T-helper 1 cell treated with Interleukin-12 subunit alpha and Interleukin-12 subunit beta and Interleukin-4 antibody, amounts not matched to agents 30 ng/mL and 1 ng/mL, for 36 hours (primary cell): ENCODE results near the gene DLK1. TPM values are rescaled to one million over a fixed set of nuclear protein-coding genes. Genes with fewer than 3 reads are reported as not detected.

Source experiments
- intact Hi-C: fragments of 100-400 bp; cut with micrococcal nuclease; formaldehyde crosslinking; loops from one replicate; pipeline ENCODE4 v1.15.1; 2024
- total RNA-seq: library from RNA; stranded (reverse); gene quantifications from 2 replicates; pipeline ENCODE4 v1.2.3, GENCODE V29; 2022

The DLK1 gene
- total RNA-seq, 1 donor from 2014 or later, result not detected

DNA sequence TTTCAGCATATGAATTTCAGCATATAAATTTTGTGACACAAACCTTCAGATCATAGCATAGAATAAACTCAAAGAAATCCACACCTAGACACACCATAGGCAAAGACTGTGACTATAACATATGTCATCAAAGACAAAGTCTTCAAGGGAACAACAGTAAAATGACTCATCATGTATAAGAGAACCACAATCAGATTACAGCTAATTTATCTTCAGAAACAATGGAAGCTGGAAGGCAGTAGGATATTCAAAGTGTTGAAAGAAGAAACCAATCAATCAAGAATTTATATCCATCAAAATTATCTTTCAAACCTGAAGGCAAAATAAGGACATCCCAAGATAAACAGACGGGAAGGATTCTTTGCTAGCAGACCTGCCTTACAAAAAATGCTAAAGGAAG is 29.0 kb downstream of the DLK1 start:
- intact Hi-C loops, result no loop called here

DNA sequence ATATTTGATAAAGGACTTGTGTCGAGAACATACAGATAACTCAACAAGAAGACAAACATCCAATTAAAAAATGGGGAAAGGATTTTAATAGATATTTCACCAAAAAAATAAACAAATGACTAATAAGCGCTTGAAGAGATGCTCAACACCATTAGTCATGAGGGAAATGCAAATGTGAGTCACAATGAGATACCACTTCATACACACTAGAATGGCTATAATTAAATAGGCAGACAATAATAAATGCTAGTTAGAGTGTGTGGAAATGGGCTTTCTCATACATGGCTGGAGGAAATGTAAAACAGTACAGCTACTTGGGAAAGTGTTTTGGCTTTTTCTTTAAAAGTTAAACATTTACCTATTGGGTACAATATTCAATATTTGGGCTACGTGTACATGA is 34.8 kb downstream of the DLK1 start:
- intact Hi-C loops, result no loop called here

DNA sequence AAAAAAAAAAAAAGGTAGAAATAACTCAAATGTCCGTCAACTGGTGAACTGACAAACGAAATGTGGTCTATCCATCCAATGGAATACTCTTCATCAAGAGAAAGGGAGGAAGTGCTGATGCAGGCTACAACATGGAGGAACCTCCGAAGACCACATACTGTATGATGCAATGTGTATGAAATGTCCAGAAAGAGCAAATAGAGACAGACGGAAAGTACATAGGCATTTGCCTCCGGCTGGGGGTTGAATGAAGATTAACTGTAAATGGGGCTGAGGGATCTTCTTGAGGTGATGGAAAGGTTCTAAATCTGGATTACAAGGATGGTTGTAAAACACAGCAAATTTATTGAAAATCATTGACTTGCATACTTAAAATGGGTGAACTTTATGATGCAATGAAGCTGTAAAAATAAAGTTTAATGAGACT is 35.4 kb downstream of the DLK1 start:
- intact Hi-C loops, result no loop called here

DNA sequence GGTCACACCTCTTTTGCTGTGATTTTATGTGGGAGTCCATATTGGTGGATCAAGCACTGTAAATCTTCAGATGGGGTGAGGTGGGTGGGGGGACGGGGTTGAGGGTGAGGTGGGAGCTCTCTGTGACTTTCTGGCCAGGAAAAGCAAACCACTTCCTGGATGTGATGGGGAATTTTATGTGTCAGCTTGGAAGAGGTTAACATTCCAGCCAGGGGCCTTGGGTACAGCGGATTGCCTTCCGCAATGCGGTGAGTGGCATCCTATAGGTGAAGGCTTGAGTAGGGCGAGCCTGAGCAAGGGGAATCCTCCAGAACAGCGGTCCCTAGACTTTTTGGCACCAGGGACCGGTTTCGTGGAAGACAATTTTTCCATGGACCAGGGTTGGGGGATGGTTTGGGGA is 36.2 kb downstream of the DLK1 start:
- intact Hi-C loops, result no loop called here

DNA sequence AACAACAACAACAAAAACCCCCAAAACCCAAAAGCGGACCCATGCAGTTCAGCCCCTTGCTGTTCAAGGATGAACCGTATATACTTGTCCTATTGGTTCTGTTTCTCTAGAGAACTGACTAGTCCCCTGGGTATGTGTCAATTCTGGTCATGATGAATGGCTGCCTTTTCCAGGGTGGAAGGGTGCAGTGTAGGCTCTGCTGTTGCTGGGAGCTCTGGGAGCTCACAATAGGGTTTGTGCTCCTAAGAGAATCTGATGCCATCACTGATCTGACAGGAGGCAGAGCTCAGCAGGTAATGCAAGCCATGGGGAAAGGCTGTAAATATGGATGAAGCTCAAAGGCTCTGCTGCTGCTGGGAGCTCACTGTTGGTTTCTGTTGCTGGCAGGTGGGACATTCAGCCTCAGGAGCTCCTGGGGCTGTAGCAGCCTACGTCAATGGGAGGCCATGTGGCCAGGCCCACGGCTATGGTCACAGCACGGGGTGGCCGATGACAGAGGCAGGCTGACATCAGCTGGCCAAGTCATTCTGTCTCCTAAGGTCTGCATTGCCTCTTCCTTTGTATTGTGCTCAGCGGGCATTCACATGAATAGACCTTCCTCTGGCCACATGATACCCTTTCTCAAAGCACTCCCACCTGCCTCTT is 37.9 kb downstream of the DLK1 start:
- intact Hi-C loops, result no loop called here

DNA sequence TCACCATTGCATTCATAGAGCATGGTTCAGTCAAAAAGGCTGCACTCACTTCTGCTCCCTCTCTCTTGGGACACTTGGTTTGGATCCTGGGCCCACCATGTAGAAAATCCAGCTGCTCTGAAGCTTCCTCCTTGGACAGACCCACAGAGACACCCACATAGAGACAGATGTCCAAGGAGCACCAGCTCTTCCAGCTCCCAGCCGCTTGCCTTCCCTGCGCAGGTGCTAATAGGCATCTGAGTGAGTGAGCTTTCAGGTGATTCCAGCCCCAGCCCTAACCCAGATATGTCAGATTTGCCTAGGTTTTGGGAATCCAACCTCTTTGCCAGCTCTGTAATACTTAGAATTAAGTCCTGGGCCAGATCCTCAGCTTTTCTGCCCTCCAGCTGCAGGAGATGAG is 38.6 kb downstream of the DLK1 start:
- intact Hi-C loops, result no loop called here

DNA sequence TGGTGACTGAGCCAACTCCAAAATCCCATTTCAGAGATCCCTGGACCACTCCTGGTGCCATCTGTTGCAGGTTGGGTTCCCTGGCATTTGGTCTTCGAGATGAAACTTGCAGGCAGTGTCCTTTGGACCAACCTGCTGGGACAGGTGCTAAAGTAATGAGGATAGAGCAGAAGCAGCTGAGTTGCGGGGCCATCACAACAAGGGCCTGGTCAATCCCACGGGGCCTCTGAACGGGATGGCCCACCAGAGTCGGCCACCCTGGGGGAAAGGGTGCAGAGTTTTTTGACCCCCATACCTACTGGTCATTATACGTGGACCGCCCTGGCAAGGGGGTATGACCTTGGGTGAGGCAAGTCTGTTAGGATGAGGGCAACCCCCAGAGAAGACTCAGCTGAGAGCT is 39.3 kb downstream of the DLK1 start:
- intact Hi-C loops, result no loop called here

DNA sequence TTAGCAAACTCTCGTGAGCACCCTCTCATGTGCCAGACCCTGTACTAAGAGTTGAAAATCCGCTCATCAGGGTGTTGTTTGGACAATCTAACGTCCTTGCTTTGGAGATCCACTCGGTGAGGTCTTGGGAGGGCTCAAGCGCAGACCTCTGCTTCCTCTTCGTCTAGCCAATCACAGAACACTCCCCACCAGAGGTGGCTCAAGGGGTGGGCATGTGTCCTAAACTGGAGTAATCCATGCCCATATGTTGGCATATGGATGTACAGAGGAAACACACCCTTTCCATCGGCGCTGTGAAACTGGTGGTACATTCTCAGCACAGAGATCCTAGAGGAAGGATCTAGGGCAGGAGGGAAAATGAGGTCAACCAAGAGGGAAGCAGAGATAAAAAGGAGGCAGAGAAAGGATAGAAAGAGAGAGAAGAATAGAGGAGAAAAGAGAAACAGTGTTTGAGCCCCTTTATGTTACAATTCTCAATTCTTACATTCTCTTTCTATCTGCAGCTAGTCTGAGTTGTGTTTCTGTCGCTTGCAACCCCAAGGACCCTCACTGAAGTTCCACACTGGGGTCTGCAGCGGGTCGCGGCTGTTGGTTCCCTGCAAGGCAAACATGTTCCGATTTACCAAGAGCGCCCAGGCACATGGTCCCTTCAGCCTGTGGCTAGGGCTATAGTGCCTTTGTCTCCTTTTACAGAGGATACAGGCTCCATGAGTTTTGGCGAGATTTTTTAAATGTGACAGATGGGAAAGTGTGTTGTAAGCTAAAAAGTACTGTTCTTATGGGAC is 40.5 kb downstream of the DLK1 start:
- intact Hi-C loops, result no loop called here

DNA sequence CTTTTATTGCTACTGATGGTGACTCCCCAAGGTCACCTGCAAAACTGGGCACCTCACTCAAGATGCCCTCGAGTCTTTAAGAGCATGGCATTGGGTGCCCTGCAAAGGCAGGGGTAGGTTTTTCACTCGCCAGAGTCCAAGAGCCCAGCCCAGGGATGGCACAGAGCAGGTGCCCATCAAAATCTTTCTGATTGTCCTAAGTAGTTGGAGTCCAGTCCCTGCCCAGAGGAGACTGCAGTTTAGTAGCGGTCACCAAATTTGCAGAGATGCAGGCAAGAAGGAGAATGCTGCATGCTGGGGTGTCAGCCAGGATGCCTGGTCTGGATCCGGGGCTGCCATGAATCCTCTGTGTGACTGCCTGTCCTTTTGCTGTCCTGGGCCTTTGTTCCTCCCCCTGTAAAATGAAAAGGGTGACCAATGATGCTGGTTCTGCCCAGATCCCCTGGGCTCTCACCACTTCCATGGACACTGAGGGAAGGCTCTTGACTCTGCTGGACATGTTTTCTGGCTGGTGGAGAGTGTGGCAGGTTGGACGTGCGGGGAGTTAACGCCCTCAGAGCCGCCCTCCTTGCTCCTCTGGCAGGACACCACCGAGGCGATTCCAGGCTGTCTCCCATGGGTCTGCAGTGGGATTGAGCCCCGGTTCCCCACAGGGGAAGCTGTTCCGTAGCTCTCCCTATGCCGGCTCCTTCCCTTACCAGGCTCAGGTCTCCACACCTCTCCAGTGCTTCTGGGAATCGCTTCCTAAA is 41.3 kb downstream of the DLK1 start:
- intact Hi-C loops, result no loop called here

DNA sequence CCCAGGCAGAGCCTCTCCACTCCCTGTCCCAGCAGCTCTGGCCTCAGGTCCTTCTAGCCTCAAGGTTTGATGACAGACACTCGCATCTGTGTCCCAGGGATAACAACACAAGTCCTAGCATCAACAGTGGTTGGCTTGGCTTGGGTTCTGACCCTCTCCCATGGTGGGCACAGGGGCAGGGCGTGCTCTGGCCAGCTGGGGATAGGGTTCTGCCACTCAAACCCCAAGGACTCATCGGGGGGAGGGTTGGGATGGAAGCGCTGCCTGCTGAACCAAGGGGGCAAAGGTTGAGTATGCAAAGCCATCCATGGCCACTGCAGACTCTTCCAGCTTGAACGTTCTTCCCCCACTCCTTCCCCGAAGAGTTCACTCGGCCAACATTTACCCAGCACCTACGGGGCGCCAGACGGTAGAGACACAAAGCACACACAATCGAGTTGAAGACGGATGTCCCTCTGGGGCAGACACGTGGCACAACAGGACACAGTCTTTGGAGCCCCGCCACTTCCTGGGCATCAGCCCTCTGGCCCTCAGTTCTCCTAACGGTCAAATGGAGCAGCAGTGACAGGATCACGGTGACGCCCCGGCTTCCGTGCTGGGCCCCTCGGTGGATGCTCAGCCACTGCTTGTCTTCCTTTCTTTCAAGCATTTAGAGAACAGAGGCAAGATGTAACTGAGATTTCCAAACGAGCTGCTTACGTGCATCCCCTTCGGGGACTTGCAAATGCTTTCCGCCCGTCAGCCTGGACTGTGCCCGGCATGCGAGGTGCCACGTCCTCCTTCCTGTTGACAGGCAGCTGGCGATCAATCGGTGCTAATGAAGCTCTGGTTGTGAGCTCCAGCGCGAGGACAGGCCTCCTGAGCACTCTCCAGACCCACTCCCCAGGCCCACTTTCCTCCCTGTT is 42.6 kb downstream of the DLK1 start:
- intact Hi-C loops, result no loop called here

DNA sequence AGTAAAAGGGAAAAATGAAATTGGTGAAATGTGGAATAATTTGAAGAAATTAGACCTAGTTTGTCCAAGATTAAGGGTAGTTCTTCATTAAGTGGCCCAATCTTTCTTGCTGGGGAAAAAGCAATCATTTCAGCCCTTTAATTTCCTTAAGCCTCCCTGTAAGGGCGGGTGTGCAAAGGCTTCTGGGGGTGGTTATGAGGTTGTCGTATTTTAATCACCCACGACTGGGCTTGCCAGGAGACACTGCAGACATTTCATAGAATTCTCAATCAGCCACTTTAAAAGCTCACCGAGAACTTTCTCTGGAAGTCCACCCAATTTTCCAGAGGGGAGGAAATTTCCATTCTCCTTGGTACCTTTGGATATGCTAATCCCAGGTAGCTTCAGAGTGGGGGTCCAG is 43.4 kb downstream of the DLK1 start:
- intact Hi-C loops, result no loop called here

DNA sequence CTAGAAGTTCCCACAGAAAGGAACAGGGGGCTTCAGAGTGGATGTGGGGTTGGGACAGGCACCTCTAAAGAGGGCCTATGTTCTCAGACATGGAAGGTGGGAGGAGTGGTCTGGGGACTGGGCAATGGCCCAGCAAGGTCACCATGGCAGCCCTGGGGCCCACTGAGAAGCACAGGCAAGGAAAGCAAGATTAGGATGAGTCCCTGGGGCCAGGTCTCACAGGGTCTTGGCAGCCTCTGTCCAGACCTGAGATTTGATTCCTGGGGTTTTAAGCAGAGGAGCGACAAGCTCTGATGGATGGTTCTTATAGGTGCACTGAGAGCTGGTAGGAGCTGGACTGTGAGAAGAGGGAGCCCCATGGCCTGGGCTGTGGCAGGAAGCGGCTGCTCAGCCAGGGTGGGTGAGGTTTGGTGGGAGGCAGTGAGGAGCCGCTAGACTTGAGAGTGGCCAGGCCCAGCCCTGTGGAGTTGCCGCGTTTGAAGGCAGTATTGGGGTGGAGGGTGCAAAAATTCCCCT is 44.0 kb downstream of the DLK1 start:
- intact Hi-C loops, result no loop called here

DNA sequence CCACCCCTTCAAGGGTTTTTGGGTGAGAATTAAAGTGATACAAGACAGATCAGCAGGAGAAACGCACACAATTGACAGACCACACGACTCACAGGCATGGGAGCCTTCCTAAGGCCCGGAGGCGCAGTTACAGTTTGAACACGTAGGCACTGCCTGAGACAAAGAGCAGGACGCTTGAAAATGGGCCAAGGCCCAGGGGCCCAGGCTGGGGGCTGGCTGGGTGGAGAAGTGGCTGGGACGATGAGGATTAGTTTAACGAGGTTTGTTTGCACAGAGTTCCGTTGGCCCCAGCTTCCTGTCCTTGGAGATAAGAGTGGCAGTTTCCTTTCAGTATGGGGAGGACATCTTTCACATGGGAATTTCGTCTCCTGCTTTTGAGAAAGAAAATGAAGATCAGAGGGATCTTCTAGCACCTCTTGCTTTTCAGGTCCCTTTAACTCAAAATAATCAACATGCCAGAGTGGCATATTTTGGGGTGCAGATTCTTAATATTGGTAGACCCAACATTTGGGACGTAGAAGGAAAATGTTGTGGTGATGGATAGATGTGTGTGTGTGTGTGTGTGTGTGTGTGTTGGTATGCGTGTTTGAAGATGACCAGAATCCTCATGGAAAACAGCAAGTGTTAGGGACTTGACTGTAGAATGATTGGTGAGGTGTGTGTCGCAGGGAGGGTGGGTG is 44.6 kb downstream of the DLK1 start:
- intact Hi-C loops, result no loop called here

DNA sequence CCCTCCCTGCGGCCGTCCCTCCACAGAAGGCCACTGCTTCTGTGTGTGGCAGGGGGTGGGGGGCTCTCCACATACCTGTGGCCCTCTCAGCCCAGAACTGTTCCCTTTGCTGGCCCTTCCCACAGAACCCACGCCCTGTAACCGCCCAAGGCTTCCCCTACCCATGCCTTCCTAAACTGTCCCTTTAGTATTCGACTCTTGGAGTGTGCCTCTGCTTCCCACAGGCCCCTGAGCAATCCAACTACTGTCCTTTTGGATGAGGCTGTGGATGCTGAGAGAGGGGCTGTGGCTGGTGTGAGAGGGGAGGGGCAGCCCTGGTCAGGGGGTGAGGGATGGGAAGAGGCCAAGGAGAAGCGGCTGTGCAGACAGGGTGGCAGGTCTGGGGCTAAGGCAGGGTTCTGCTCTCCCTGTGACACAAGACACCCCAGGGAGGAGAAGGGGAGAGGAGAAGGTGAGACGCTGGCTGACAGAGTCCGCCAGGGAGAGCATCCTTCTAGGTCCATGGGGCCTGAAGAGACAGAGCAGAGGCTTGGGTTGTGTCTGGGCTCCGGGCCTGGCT is 46.0 kb downstream of the DLK1 start:
- intact Hi-C loops, result no loop called here

DNA sequence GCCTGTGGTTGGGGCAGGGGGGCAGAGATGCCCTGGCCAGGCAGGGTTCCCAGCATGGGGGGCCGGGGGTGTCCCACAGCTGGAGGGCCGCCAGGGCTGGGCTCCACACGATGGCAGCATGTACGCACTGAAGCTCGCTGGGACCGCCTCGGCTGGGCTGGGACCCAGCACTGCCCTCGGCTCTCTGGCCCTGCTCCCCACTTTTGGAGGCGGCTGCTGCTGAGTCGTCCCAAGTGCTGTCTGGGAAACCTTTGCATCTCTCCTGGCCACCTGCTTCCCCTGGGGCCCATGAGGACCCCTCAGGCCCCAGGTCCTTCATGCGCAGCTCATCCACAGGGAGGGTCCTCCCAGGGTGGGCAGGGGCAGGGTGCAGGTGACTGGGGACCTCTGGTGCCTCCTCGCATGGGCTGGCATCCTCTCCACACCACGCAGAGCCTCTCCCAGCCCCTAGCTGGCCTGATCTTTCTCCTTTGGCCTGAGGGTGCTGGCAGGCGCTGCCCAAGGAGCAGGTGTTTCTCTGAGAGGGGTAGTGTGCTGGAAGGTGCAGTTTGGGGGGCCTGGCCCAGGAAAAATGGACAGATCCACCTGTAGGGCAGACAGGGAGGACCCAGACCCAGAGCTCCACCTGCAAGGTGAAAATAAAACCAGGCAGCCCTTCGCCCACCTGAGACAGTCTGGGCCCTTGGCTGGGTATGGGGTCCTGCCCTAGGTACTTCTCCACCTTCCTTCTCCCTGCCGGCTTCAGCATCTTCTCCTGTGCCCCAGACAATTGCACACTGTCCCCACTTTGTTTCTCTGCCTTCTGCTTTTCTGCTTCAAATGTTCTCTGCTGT is 46.9 kb downstream of the DLK1 start:
- intact Hi-C loops, result no loop called here

DNA sequence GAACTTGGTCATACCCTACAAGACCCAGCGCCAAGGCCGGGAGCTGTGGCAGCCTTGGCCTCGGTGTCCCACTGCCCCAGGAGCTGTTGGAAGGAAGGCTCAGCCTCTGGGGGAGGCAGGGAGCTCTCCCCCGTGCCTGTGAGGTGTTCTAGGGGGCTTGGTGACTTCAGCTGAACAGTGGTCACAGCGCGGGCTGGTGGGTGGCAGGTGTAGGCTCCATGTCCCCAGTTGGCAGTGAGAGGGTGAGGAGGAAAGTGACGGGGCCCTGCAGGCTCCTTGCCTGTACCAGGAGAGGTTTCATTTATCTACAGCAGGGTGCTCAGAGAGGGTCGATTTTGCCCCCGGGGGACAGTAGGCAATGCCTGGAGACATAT is 47.5 kb downstream of the DLK1 start:
- intact Hi-C loops, result no loop called here

DNA sequence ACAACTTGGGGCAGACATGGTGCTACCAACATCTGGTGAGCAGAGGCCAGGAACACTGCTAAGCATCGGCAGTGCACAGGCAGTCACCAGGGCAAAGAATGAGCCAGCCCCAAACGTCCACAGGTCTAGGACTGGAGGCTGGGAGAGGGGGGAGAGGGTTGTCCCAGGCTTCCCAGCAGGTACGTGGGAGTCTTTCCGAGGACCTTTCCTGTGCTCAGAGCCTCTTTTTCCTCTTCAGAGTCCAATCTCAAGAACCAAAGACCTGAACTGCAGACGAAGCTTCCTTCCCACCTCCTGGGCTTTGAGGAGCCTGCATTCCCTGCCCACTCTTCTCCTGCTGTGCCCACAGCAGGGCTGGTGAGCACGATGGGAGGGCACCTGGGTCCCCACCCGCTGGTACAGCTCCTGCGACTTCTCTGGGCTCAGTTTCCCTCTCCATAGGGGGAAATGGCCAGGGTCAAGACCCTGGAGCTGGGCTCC is 48.7 kb downstream of the DLK1 start:
- intact Hi-C loops, result no loop called here

DNA sequence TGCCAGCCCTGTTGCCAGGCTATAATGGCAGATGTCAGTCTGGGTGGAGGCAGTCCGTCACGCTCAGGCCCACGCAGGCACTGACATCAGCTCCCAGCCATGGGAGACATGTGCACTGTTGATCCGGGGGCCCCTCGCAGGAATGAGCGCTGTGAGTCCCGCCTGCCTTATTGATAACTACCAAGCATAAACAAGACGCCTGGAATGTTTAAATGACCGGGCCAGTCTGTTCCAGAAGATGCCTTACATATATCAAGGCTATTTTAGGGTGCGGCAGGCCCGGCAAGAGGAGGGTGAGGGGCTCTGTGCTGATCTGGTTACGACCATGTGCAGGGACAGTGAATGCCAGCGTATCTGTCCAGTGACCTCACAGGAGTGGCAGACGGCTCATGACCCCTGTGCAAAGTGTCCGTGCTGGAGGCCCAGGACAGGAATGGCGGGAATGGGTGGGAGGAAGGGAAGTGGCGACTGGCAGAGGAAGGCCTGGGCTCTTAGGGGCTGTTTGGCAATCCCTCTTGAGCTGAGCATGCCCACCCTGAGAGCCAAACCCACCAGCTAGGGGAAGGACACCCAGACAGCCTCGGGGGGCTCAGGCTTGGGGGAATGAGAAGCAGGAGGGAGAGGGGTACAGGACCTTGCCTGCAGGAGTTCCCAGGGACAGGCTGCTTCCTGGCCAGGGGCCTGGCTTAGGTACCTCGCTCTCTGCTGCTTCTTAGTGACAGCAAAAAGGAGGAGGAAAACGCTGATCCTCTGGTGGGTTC is 49.3 kb downstream of the DLK1 start:
- intact Hi-C loops, result no loop called here
